C4-2B (cell line): ENCODE measurements around the gene SULT1A1.
"Not testable (repeated sequence)": the region's sequence is repeated elsewhere in the genome, so short reads cannot be mapped to it uniquely, and the experiment has no call there.

Experiments
- H3K27ac ChIP-seq: fragments of 450-650 bp; 2 replicates; pipeline ENCODE4 v1.5.1; 2017
- CTCF ChIP-seq: fragments of 450-650 bp; conservative IDR thresholded peaks from 2 replicates; pipeline ENCODE4 v1.5.1; 2017; ENCODE audit warnings: mild to moderate bottlenecking
- ZFX ChIP-seq: fragments of 450-650 bp; IDR thresholded peaks from 2 replicates; pipeline ENCODE4 v1.6.1; 2017

SULT1A1 gene

GRCh38 chr16:28607116-28607623 lies 2.7 kb downstream of the SULT1A1 start:
- TF ChIP-seq ZFX (no peak), CTCF (no peak)

DNA sequence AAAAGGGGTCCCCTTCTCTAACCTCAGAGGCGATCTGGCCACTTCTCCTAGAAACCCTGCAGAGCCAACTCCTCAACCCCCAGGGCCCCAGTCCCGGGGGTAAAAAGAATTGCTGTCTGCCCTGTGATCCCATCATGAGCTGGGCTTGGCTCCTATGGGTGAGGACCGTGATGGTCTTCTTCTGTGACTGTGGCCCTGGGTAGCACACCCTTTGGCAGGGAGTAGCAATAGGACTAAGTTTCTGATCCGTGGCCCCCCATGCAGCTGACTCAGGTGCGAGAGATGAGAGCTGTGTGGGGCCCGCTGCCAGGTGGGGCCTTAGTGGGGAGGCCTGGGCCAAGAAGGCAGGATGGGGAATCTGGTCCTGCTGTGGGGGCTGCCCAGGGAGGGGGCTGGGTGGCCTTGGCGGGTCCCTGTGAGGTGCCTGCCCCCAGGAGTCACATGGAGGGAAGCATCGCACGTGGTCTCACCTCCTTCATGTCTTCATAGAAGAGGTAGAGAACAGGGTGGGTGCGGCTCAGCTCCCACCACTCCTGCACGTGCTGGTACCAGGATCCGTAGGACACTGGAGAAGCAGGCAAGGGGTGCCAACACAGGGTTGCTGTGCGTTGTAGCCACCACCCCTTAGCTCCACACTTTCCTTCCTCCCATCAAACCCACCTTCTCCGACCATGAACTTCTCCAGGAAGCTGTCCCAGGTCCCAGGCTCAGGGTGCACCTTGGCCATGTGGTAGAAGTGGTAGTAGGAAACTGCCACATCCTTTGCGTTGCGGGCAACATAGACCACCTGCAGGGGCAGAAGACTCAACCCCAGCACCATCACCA lies 3.3 kb downstream of the SULT1A1 start:
- H3K27ac ChIP-seq, result no peak overlapping the region
- TF ChIP-seq ZFX, result no peak
- TF ChIP-seq CTCF, result no peak

More at GRCh38 chr16:28607116-28607623, 2.7 kb downstream of the SULT1A1 start:
- no peak overlapping the region for H3K27ac ChIP-seq

DNA sequence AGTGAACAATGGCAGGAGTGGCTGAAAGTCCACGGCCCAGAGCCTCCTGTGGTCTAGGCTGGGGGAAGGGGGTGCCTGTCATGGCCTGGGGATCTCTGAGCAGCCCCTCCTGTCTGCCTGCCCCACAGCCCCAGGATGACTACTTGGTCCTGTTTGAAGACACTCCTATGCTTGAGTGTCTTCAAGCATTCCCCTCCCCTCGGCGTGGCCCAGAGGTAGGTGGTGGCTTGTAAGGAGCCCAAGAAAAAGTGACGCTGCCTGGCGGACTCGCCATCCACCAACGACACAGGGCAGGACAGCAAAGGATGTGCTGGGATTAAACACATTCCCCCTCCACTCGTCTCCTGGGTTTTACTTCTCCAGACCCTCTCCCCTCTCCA lies 5.7 kb downstream of the SULT1A1 start:
- no peak overlapping the region for H3K27ac ChIP-seq
- TF ChIP-seq CTCF (no peak), ZFX (no peak)

GRCh38 chr16:28603381-28604185 lies 6.3 kb downstream of the SULT1A1 start:
- H3K27ac ChIP-seq, result no peak overlapping the region
- TF ChIP-seq CTCF (no peak), ZFX (no peak)

- TF ChIP-seq CTCF (no peak), ZFX (no peak)
Observed at GRCh38 chr16:28602529-28602928, 7.3 kb downstream of the SULT1A1 start.

GRCh38 chr16:28602062-28602461 lies 7.8 kb downstream of the SULT1A1 start:
- not testable (repeated sequence) for H3K27ac ChIP-seq

More at GRCh38 chr16:28602529-28602928, 7.3 kb downstream of the SULT1A1 start:
- H3K27ac ChIP-seq, result no peak overlapping the region

DNA sequence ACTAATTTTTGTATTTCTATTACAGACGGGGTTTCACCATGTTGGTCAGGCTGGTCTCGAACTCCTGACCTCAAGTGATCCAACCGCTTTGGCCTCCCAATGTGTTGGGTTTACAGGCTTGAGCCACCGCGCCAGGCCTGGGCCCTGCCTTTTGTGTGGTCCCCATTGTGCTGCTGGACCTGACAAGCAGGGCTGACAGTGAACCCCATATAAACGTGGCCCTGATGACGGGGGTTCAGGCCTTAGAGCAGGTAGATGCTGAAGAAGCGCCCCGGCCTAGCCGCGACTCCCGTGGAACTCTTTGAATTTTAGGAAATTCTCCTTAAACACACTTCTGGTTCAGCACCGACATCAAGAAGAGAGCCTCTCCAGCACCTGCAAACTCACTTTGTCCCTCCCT lies 8.3 kb downstream of the SULT1A1 start:
- H3K27ac ChIP-seq, result not testable (repeated sequence)

- H3K27ac ChIP-seq, result not testable (repeated sequence)
Observed at GRCh38 chr16:28600965-28601364, 8.9 kb downstream of the SULT1A1 start.

DNA sequence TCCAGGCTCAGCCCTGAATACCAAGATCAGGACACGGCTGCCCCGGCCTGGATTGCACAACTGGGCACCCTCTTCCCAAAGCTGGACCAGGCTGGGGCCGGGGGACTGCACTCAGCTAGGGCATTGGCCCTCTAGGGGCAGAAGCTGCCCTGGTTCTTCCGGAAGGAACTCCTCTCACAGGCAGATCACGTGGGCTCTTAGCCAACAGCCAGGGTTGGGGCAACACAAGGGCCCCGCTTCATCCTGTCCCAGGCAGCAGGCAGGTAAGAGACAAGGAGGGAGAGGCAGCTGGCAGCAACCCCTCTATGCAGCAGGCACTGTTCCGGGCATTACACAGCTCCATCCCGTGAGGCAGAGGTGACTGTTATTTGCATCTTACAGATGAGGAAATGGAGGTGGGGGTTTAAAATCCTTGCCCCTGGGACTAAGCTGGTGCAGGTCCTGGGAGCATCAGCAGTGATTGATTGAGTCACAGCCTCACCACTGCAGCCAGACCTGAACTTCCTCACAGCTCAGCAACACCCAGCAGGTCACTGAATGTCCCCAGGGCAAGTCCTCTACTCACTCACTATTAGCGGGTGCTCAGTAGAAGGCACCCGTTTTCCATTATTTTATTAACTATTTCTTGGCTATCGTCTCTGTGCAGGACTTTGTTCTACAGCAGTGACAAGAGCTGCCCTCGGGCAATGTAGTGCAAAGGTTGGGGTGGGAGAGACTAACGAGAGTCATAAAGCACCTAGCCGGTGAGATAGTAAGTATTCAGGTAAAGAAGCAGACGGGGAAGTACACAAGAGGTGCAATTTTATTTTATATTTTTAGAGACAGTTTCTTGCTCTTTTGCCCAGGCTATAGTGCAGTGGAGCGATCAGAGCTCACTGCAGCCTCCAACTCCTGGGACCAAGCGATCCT lies 10.2 kb downstream of the SULT1A1 start:
- not testable (repeated sequence) for H3K27ac ChIP-seq
